GM21447 (cell line): ENCODE results near the gene COL18A1.

Source experiments
- ATAC-seq: cut with Tn5 transposase; IDR thresholded peaks from one replicate; pipeline ENCODE4 v1.9.1; 2021; ENCODE audit not compliant: unreplicated experiment

Gene COL18A1

GRCh38 chr21:45487891-45488600, 83.1 kb downstream of the COL18A1 start:
- no peak for ATAC-seq

GRCh38 chr21:45488931-45489721, 84.2 kb downstream of the COL18A1 start:
- no peak for ATAC-seq

GRCh38 chr21:45489722-45489982, 84.7 kb downstream of the COL18A1 start:
- no peak for ATAC-seq

- no peak for ATAC-seq
Observed at GRCh38 chr21:45490049-45490731, 85.2 kb downstream of the COL18A1 start.

- ATAC-seq: no peak
Observed at GRCh38 chr21:45491056-45491455, 86.1 kb downstream of the COL18A1 start.

- ATAC-seq: no peak
Observed at GRCh38 chr21:45491623-45492022, 86.7 kb downstream of the COL18A1 start.

GRCh38 chr21:45492765-45493164, 87.8 kb downstream of the COL18A1 start:
- no peak for ATAC-seq

- ATAC-seq: no peak
Observed at GRCh38 chr21:45493401-45494001, 88.5 kb downstream of the COL18A1 start.

GRCh38 chr21:45494135-45494850, 89.3 kb downstream of the COL18A1 start:
- no peak for ATAC-seq

GRCh38 chr21:45494851-45495680, 90.1 kb downstream of the COL18A1 start:
- ATAC-seq: no peak

GRCh38 chr21:45496151-45496967, 91.4 kb downstream of the COL18A1 start:
- no peak for ATAC-seq

- ATAC-seq: no peak
Observed at GRCh38 chr21:45496968-45497845, 92.2 kb downstream of the COL18A1 start.

GRCh38 chr21:45497846-45498645, 93.1 kb downstream of the COL18A1 start:
- no peak for ATAC-seq

- no peak for ATAC-seq
Observed at GRCh38 chr21:45498646-45499000, 93.7 kb downstream of the COL18A1 start.

GRCh38 chr21:45499201-45499750, 94.3 kb downstream of the COL18A1 start:
- ATAC-seq: no peak

- no peak for ATAC-seq
Observed at GRCh38 chr21:45499970-45500577, 95.1 kb downstream of the COL18A1 start.
